ENCODE measurements around the gene CACFD1.

DNA sequence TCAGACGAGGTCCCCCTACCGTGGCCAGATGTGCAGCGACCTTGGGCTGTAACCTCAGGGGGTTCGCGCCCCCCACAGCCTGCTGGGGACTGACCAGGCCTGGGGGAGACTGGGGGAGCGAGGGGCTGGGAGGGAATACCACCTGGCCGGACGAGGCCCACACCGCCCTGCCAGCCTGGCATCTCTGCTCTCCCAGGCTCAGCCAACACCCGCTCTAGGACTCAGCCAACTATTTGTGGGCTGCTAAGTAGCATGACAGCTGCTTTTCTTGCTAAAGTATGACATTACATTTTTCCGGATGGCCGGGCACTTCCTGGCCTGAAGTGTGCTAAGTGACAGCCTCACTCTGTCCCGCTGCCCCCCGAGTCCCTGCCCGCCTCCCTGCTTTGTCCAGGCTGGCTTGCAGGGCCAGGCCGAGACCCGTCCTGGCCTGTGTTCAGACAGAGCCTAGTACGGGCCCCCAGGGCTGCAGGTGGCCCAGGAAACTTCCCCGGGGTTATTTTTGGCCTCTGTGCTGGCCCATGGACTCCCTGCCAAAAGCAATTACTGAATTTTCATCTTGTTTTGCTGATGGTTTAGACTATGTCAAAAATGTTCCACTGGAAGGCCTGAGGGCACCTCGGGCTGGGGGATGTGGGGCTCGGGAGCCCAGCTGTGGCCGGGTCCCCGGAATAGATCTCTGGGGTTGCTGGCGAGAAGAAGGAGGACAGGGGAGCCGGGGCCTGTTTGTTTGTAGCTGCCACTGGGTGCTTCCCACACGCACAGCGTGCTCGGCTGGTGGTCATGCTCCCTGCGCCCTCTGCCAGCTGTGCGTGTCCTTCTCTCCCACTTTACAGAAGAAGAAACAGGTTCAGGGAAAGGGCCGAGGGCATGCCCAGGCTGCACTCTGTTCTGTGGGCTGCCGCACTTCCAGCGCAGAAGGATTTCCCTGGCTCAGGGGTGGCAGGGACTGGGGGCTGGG lies 32.6 kb downstream of the CACFD1 start:
- TF ChIP-seq POLR2A (IDR thresholded peaks at IDR 0.05), result no peak
- TF ChIP-seq CTCF (IDR thresholded peaks at IDR 0.05), result no peak

All from sigmoid colon (tissue), 3 donors.